NCI-H774 (cell line): ENCODE results near the gene MAB21L3.
A peak's percentile ranks its signal among the peaks of the same experiment; 100 is the strongest.

Experiments used
- DNase-seq: peaks from one replicate; lab custom pipeline; 2025; lab: John Stamatoyannopoulos, UW

MAB21L3 gene

DNA sequence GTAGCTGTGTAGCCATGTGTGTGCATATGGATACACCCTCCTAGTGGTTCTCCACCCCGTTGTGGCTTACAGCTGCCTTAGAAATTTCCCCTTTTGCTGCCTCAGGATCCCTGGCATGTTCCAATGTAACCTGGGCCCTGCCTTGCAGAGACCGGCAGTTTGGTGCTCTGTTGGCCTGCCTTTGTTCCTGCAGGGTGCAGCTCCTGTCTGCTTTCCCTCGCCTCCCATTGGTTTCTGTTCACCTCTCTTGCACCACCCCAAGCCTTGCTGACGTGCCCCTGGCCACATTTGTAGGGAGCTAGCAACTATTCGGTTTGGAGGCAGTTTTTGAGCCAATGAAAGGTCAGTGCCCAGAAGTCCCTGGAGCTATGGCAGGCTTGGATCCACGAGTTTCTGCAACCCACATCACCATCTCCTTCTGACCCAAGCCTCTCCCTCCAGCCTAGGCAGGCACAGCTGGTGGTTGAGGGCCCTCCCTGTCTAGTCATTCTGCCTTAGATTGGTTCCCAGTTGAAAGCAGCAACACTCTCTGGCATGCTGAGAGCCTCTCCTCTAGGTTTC lies 54.9 kb downstream of the MAB21L3 start:
- DNase-seq, result no peak

- no peak for DNase-seq
These were observed 55.5 kb downstream of the MAB21L3 start for GRCh38 chr1:116166655-116167054.

GRCh38 chr1:116167625-116168276 lies 56.6 kb downstream of the MAB21L3 start:
- no peak for DNase-seq

- DNase-seq, result peak; percentile 32
These were observed 57.3 kb downstream of the MAB21L3 start for GRCh38 chr1:116168277-116169032.

- no peak for DNase-seq
These were observed 58.7 kb downstream of the MAB21L3 start for GRCh38 chr1:116169898-116170297.

- no peak for DNase-seq
These were observed 59.8 kb downstream of the MAB21L3 start for GRCh38 chr1:116170721-116171589.

GRCh38 chr1:116172666-116173065 lies 61.5 kb downstream of the MAB21L3 start:
- DNase-seq, result no peak

DNA sequence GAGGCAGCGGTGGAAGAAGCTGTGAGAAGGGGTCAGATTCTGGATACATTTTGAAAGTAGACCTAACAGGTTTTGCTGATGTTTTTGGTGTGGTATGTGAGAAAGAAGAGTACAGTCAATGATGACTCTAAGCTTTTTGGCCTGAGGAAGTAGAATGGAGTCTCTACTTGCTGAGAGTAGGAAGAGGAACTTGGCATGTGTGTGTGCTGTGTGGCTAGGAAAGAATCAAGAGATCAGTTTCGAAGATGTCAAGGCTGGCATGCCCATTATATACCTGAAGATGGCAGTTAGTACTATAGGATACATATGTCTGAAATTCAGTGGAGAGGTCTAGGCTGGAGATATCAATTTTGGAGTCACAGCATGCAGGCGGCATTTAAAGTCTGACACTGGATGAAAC lies 64.4 kb downstream of the MAB21L3 start:
- DNase-seq, result no peak

- DNase-seq, result no peak
These were observed 65.1 kb downstream of the MAB21L3 start for GRCh38 chr1:116176306-116176789.

DNA sequence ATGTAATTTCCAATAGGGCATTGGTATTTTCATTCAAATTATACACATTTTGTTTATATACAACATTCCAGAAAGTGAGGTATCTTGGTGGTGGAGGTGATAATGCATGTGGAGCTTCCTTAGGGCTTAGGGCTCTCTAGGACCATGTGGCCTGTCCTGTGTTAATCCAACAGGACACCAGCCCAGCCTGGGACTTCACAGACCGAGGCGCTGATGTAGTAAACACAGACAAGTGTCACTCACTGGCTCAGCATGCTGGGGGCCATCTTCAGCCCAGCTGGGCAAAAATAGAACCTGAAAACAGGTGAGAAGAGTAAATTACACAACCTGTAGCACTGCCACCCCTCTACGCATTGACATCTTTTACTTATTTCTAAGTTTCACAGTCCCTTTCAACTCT lies 66.7 kb downstream of the MAB21L3 start:
- DNase-seq, result no peak

- DNase-seq, result peak; percentile 59
These were observed 67.6 kb downstream of the MAB21L3 start for GRCh38 chr1:116178837-116179236.

- DNase-seq, result peak; percentile 39
These were observed 68.2 kb downstream of the MAB21L3 start for GRCh38 chr1:116179419-116179818.

- DNase-seq, result peak; percentile 38
These were observed 68.8 kb downstream of the MAB21L3 start for GRCh38 chr1:116179964-116180363.

- no peak for DNase-seq
These were observed 71.0 kb downstream of the MAB21L3 start for GRCh38 chr1:116182019-116182714.
